Neural cell (in vitro differentiated cells): ENCODE data around the gene TMEM54. TPM values are rescaled to one million over a fixed set of nuclear protein-coding genes. Genes with fewer than 3 reads are reported as not detected.

ENCODE experiments used
- H2AFZ ChIP-seq: fragments of 200-600, 300-800 bp; sonication (generic), shearing (Covaris generic); 2 replicates; pipeline ENCODE4 v1.6.0; 2014; ENCODE audit warnings: low read depth, mild to moderate bottlenecking, antibody characterized with exemption, low read length, moderate library complexity
- H3F3A ChIP-seq: fragments of 200-600 bp; shearing (Covaris generic); 2 replicates; pipeline ENCODE4 v1.6.1; 2016; ENCODE audit warnings: mild to moderate bottlenecking, moderate library complexity, mixed read lengths, antibody characterized with exemption, low read length; ENCODE audit not compliant: insufficient read depth, poor library complexity, severe bottlenecking
- H3K27ac ChIP-seq: fragments of 200-600, 300-800 bp; sonication (generic), shearing (Covaris generic); 2 replicates; pipeline ENCODE4 v1.5.1; 2014; ENCODE audit warnings: mild to moderate bottlenecking, low read length, moderate library complexity
- H3K27me3 ChIP-seq: fragments of 300-800, 200-600 bp; sonication (generic), shearing (Covaris generic); 2 replicates; pipeline ENCODE4 v1.6.0; 2014; ENCODE audit warnings: mild to moderate bottlenecking, low read depth, low read length, moderate library complexity; ENCODE audit not compliant: insufficient read depth
- H3K36me3 ChIP-seq: fragments of 300-800, 200-600 bp; sonication (generic), shearing (Covaris generic); 2 replicates; pipeline ENCODE4 v1.5.1; 2014; ENCODE audit warnings: mild to moderate bottlenecking, antibody characterized with exemption, low read length, moderate library complexity; ENCODE audit not compliant: insufficient read depth
- H3K4me2 ChIP-seq: fragments of 300-800, 200-600 bp; sonication (generic), shearing (Covaris generic); 2 replicates; pipeline ENCODE4 v1.6.0; 2014; ENCODE audit warnings: mild to moderate bottlenecking, low read length
- H3K4me3 ChIP-seq: fragments of 300-800, 200-600 bp; sonication (generic), shearing (Covaris generic); 2 replicates; pipeline ENCODE4 v1.5.1; 2014; ENCODE audit warnings: mild to moderate bottlenecking, low read length, moderate library complexity
- H3K79me2 ChIP-seq: fragments of 200-600 bp; shearing (Covaris generic); replicated peaks from 2 replicates; pipeline ENCODE4 v1.6.0; 2014; ENCODE audit warnings: mild to moderate bottlenecking, low read length, moderate library complexity; ENCODE audit not compliant: insufficient read depth
- H3K9ac ChIP-seq: fragments of 300-800, 200-600 bp; sonication (generic), shearing (Covaris generic); 2 replicates; pipeline ENCODE4 v1.6.1; 2016; ENCODE audit warnings: mild to moderate bottlenecking, low read length, mixed read lengths
- H3K9me2 ChIP-seq: fragments of 200-600 bp; shearing (Covaris generic); 2 replicates; pipeline ENCODE4 v1.6.1; 2016; ENCODE audit warnings: mild to moderate bottlenecking, low read length, mixed read lengths; ENCODE audit not compliant: insufficient read depth
- H3K9me3 ChIP-seq: fragments of 200-600, 300-800 bp; sonication (generic), shearing (Covaris generic); 2 replicates; pipeline ENCODE4 v1.6.1; 2016; ENCODE audit warnings: mild to moderate bottlenecking, mixed run types, low read length, moderate library complexity, mixed read lengths
- H4K20me1 ChIP-seq: fragments of 200-600 bp; shearing (Covaris generic); 2 replicates; pipeline ENCODE4 v1.6.1; 2016; ENCODE audit warnings: mild to moderate bottlenecking, mixed run types; ENCODE audit not compliant: insufficient read depth
- CTCF ChIP-seq: fragments of 450-650 bp; IDR thresholded peaks from 2 replicates; pipeline ENCODE4 v1.5.1; 2014; ENCODE audit warnings: antibody characterized with exemption, mild to moderate bottlenecking, moderate library complexity; ENCODE audit not compliant: poor library complexity, severe bottlenecking
- EP300 ChIP-seq: fragments of 450-650 bp; conservative IDR thresholded peaks from 2 replicates; pipeline ENCODE4 v1.6.1; 2014; ENCODE audit warnings: antibody characterized with exemption, mild to moderate bottlenecking, moderate library complexity; ENCODE audit not compliant: poor library complexity, severe bottlenecking
- EZH2 ChIP-seq: fragments of 200-600, 300-800 bp; shearing (Covaris generic), sonication (generic); IDR thresholded peaks from 2 replicates; pipeline ENCODE4 v1.6.1; 2014; ENCODE audit warnings: antibody characterized with exemption, low read length, borderline replicate concordance, mild to moderate bottlenecking; ENCODE audit not compliant: insufficient read depth, poor library complexity, severe bottlenecking
- MXI1 ChIP-seq: fragments of 450-650 bp; conservative IDR thresholded peaks from 2 replicates; pipeline ENCODE4 v1.6.1; 2014; ENCODE audit warnings: antibody characterized with exemption, mild to moderate bottlenecking; ENCODE audit not compliant: poor library complexity, severe bottlenecking
- POLR2AphosphoS5 ChIP-seq: IDR thresholded peaks from 2 replicates; pipeline ENCODE4 v1.6.1; 2012
- RAD21 ChIP-seq: fragments of 450-650 bp; conservative IDR thresholded peaks from 2 replicates; pipeline ENCODE4 v1.6.1; 2014; ENCODE audit warnings: antibody characterized with exemption, mild to moderate bottlenecking, moderate library complexity
- REST ChIP-seq: IDR thresholded peaks from 2 replicates; pipeline ENCODE4 v1.6.1; 2012; ENCODE audit warnings: borderline replicate concordance
- SMC3 ChIP-seq: fragments of 450-650 bp; conservative IDR thresholded peaks from 2 replicates; pipeline ENCODE4 v1.6.1; 2014; ENCODE audit warnings: antibody characterized with exemption, mild to moderate bottlenecking, moderate library complexity; ENCODE audit not compliant: poor library complexity
- TAF1 ChIP-seq: IDR thresholded peaks from 2 replicates; pipeline ENCODE4 v1.6.1; 2012; ENCODE audit warnings: low read depth
- polyA plus RNA-seq: library from polyadenylated mRNA; depleted of rRNA; stranded (reverse); fragments of >200 nt; gene quantifications from 2 replicates; pipeline ENCODE4 v1.2.3, GENCODE V29; 2014

Gene TMEM54
- polyA plus RNA-seq, 1 donor from 2014 or later, result not detected

- no peak overlapping the region for H3K27ac ChIP-seq
- TF ChIP-seq POLR2AphosphoS5, result no peak
These were observed 39.1 kb downstream of the TMEM54 start for GRCh38 chr1:32861904-32862695.

GRCh38 chr1:32860566-32860965 lies 40.6 kb downstream of the TMEM54 start:
- no peaks in the 10 kb centered on the region for H3F3A ChIP-seq
- no peaks in the 10 kb centered on the region for H3K27me3 ChIP-seq
- H3K9me2 ChIP-seq, result no peaks in the 10 kb centered on the region
- H3K4me2 ChIP-seq, result no peak overlapping the region
- no peaks in the 10 kb centered on the region for H3K9me3 ChIP-seq
- TF ChIP-seq MXI1 (no peak), REST (no peak), TAF1 (no peak), EZH2 (no peak), POLR2AphosphoS5 (no peak), CTCF (no peak), RAD21 (no peak), SMC3 (no peak), EP300 (no peak)
- H4K20me1 ChIP-seq, result no peaks in the 10 kb centered on the region
- H3K27ac ChIP-seq, result no peak overlapping the region
- no peak overlapping the region for H2AFZ ChIP-seq
- H3K36me3 ChIP-seq, result peaks cover 5% of the 10 kb centered on the region
- no peak overlapping the region for H3K9ac ChIP-seq
- H3K4me3 ChIP-seq, result no peak overlapping the region
- no peaks in the 10 kb centered on the region for H3K79me2 ChIP-seq

More at GRCh38 chr1:32861904-32862695, 39.1 kb downstream of the TMEM54 start:
- no peaks in the 10 kb centered on the region for H3K9me2 ChIP-seq
- H3K4me3 ChIP-seq, result no peak overlapping the region
- H3K36me3 ChIP-seq, result peaks cover 1% of the 10 kb centered on the region
- no peak overlapping the region for H2AFZ ChIP-seq
- H3K4me2 ChIP-seq, result no peak overlapping the region
- no peaks in the 10 kb centered on the region for H3K79me2 ChIP-seq
- no peaks in the 10 kb centered on the region for H4K20me1 ChIP-seq
- H3K9me3 ChIP-seq, result no peaks in the 10 kb centered on the region
- no peaks in the 10 kb centered on the region for H3K27me3 ChIP-seq
- no peaks in the 10 kb centered on the region for H3F3A ChIP-seq
- H3K9ac ChIP-seq, result no peak overlapping the region
